Mesenteric fat pad (tissue), 1 donor: ENCODE results near the gene PECR. TPM values are rescaled to one million over a fixed set of nuclear protein-coding genes. Genes with fewer than 3 reads are reported as not detected.
"Not testable (repeated sequence)": the region's sequence is repeated elsewhere in the genome, so short reads cannot be mapped to it uniquely, and the experiment has no call there.

ENCODE experiments used
- DNase-seq: peaks from one replicate; pipeline ENCODE4 v3.0.0-alpha.2; 2020; ENCODE audit warnings: low spot score
- total RNA-seq: library from RNA; stranded (reverse); fragmentation: NEBNext Ultra II Directional; extraction: Animal tissue kit (Norgen Biotek cat#: 25700); gene quantifications from one replicate; pipeline ENCODE4 v1.2.1, GENCODE V29; 2021
- donor health status: DM: yes; HTN: yes; CAD: no.

Gene PECR
- total RNA-seq, 1 donor from 2014 or later = 32.4 TPM

DNA sequence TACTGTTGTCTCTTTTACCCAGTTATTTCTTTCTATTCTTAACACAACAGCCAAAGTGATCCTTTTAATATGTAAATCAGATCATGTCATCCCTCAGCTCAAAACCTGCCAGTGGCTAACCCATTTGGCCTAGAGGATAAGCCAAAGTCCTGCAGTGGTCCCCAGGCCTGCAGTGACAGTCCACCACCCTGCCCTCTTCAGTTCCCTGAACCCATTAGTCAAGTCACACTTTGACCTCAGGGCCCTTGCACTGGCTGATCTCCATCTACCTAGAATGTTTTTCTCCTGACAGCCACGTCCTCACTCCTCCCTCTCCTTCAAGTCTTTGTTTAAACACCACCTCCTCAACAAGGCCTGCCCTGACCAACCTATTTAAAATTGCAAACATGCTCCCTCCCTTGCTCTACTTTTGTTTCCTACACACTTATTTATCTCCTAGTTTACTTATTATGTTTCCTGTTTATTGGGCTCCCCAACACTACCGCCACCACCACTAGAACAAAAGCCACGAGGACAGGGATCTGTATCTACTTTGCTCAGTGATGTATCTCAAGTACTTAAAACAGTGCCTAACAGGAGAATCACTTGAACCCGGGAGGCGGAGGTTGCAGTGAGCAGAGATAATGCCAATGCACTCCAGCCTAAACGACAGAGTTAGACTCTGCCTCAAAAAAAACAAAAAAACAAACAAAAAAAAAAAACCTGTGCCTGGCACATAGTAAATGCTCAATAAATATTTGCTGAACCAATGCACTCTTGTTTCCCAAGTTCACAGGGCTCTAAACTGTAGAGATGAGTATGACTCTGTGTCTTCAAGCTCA is 77.5 kb downstream of the PECR start:
- DNase-seq = no peak

DNA sequence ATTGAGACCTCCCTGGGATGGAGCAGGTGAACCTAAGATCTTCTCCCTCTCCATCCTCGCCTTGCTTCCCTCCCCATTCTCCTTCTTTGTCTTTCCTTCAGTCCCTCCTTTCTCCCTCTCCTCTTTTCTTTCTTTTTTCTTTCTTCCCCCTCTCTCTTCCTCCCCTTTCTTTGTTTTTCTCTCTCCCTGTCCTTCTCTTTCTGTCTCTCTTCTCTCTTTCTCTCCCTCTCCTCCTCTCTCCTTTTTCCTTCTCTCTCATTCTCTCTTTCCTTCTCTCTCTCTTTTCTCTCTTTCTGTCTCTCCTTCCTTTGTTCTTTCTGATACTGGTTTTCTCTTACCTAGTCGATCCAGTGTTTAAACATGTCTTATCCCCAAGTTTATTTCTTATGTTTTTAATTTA is 78.9 kb downstream of the PECR start:
- DNase-seq = no peak

DNA sequence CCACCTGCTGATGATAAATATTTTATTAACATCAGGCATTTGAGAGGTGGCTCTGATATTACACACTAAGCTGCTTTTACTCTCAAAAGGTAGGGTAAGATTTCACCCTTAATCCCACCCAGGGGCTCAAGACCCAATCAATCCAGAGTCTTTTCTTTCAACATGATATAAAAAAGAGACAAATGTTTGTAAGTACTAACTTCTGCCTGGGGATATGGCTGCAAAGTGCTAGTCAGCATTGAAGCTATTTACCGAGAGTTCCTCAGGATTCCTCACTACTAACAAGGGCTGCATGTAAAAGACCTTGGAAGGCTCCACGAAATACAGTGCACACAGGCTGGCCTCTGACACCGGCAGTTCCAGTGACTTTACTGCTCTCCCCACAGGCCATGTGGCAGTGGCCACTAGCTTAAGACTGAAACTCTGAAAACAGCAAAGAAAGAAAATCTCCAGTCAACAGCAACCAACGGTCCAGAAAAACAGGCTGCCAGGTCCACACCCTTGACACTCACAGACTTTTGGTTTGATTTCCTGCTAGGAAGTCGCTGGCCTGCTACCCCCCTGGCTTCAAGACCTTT is 79.4 kb downstream of the PECR start:
- no peak for DNase-seq

DNA sequence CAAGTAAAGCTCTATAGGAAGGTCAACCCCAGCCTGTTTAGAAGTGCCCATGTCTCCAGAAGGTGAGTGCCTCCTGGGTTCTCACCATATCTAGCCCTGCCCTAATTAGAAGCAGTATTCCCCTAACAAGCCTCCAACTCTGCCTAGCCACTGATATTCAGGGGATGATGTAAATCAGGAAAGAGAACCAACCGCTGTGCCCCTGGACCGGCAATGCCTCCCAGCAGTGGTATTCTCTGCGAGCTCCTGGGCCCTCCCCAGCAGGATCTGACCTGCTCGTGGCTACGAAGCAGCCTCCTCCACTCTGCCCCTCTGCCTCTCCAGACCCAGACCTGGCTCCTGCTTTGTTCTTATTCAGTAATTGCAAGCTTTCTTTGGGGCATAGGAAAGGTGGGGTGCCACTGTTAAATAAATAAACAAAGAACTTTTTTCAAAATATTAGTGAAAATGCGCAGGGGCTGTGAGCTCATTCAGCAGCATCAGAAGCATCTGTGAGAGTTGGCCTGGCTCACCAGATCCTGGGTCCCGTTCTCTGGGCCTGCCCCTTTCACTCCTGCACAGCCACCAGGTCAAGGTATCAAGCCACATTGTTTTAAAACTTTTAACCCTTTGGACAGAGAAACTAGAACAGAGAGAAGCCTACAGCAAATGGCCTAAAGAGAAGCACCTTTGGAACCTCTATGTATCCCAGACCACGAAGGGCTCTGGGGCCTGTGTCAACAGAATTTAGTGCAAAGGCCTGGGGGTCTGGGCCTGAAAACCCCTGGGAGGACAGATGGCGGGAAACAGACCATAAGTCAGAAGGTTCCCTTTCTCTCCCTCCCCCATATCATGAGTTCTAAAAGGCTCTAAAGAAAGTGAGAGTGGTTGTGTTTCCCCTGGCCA is 80.2 kb downstream of the PECR start:
- DNase-seq = no peak

DNA sequence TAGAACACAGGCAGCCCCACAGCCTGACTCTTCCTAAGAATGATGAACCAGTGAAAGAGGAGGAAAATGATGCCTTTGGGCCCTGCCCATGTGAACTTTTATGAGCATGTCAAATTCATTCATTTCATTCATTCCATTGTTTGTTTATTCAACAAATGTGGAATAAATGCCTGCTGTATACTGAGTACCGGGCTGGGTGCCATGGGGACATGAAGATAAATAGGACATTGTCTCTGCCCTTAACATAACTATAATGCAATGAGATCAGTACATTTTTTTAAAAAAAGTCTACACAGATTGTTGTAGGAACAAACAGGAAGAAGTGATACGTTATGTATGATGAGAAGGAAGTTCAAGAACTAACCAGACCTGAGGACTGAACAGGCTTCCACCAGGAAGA is 83.0 kb downstream of the PECR start:
- no peak for DNase-seq

DNA sequence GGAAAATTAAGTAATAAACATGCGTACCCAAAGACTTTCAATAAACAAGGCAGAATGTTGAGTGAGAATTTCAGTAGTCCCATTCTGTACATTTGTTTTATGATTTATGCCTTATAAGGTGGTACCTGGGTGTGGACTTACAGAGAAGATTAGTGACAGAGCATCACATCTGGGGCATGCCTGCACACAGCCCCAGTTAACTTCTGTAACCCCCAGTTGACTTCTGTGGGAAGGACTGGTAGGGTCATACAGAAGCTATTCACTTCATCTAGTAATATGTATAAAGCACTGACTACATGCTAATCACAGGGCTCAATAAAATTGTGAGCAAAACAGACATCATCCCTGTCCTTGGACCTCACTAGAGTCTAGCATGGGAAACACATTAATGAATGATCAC is 84.4 kb downstream of the PECR start:
- DNase-seq = no peak

DNA sequence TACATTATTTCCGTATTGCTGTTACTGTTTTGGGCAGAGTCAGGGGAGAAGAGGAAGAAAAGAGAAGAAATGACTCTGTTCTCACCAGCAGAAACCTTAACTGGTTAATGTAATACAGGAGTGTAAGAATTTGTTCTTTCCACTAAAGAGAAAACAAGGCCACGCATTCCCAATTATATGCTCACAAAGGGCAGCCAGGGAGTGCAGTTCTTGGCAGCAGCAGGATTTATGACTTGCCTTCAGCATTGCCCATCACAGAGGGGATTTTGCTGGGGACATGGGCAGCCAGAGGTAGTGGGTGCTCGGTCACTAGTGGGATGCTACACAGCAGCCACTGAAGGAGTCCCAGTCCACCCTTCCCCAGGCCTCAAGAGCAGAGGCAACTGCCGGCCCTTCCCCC is 86.7 kb downstream of the PECR start:
- no peak for DNase-seq

DNA sequence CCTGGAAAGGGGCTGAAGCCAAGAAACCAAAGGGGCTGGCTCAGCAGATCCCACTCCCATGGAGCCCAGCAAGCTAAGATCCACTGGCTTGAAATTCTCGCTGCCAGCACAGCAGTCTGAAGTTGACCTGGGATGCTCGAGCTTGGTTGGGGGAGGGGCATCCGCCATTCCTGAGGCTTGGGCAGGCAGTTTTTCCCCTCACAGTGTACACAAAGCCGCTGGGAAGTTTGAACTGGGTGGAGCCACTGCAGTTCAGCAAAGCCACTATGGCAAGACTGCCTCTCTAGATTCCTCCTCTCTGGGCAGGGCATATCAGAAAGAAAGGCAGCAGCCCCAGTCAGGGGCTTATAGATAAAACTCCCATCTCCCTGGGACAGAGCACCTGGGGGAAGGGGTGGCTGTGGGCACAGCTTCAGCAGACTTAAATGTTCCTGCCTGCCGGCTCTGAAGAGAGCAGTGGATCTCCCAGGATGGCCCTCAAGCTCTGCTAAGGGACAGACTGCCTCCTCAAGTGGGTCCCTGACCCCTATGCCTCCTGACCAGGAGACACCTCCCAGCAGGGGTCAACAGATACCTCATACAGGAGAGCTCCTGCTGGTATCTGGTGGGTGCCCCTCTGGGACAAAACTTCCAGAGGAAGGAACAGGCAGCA is 92.9 kb downstream of the PECR start:
- DNase-seq = not testable (repeated sequence)

Other genes starting within 250 kb of the PECR start
- gene MREG, start 68.3 kb downstream of the PECR start, total RNA-seq = 5.7 TPM
- 0.45 TPM for gene TMEM169, start 110 bp upstream of the PECR start, total RNA-seq
- 213 TPM for gene XRCC5, start 27.5 kb upstream of the PECR start, total RNA-seq